Measurements from ENCODE around the gene KCNQ5. TPM values are rescaled to one million over a fixed set of nuclear protein-coding genes. Genes with fewer than 3 reads are reported as not detected.

KCNQ5 gene
- total RNA-seq, 1 experiment from 2014 or later: 2.0 TPM

- ATAC-seq (no peak), DNase-seq (ENCODE audit: low spot score) (no peak)
- Mint-ChIP-seq H3K4me1 (no peaks in the 10 kb centered on the region), H3K9me3 (no peaks in the 10 kb centered on the region), H3K27me3 (ENCODE audit: low read depth) (no peaks in the 10 kb centered on the region), H3K36me3 (no peaks in the 10 kb centered on the region), H3K4me3 (no peak overlapping the region), H3K27ac (no peak overlapping the region)
- ChIA-PET CTCF (no interaction called here), POLR2A (no interaction called here)
- TF ChIP-seq ERG (CRISPR knock-in tag; IDR thresholded peaks at IDR 0.05) (no peak), KAT7 (CRISPR knock-in tag; IDR thresholded peaks at IDR 0.05; ENCODE audit: borderline replicate concordance) (no peak), GRHL2 (CRISPR knock-in tag; IDR thresholded peaks at IDR 0.05; ENCODE audit: insufficient replicate concordance, severe bottlenecking) (no peak), PRRX2 (CRISPR knock-in tag; IDR thresholded peaks at IDR 0.05) (no peak), TCF7 (CRISPR knock-in tag; IDR thresholded peaks at IDR 0.05; ENCODE audit: low read depth) (no peak), NFE2L1 (CRISPR knock-in tag; IDR thresholded peaks at IDR 0.05) (no peak), STAT6 (CRISPR knock-in tag; conservative IDR thresholded peaks at IDR 0.05; ENCODE audit: low read depth) (no peak), ZNF512 (CRISPR knock-in tag; IDR thresholded peaks at IDR 0.05; ENCODE audit: borderline replicate concordance) (no peak), TEAD4 (CRISPR knock-in tag; IDR thresholded peaks at IDR 0.05) (no peak), NFATC4 (CRISPR knock-in tag; IDR thresholded peaks at IDR 0.05) (no peak), CBFB (CRISPR knock-in tag; IDR thresholded peaks at IDR 0.05; ENCODE audit: low read depth) (no peak), USF1 (CRISPR knock-in tag; IDR thresholded peaks at IDR 0.05) (no peak), OVOL2 (CRISPR knock-in tag; IDR thresholded peaks at IDR 0.05; ENCODE audit: borderline replicate concordance) (no peak), ELF4 (CRISPR knock-in tag; IDR thresholded peaks at IDR 0.05; ENCODE audit: low read depth) (no peak), ZNF532 (CRISPR knock-in tag; IDR thresholded peaks at IDR 0.05; ENCODE audit: borderline replicate concordance) (no peak), SMAD3 (CRISPR knock-in tag; IDR thresholded peaks at IDR 0.05; ENCODE audit: borderline replicate concordance) (no peak)
Measured at GRCh38 chr6:72944660-72945059, 322.8 kb downstream of the KCNQ5 start.

Data from WTC11 (cell line).